GM12878 (cell line): Measurements from ENCODE around the gene GEMIN5. TPM values are rescaled to one million over a fixed set of nuclear protein-coding genes. Genes with fewer than 3 reads are reported as not detected.

ENCODE experiments used
- ATAC-seq: fragments of 200-7000 bp; cut with Tn5 transposase; 3 replicates; pipeline ENCODE4 v1.9.1; 2020; ENCODE audit warnings: mild to moderate bottlenecking, moderate library complexity
- BruUV-seq: library from RNA; stranded (reverse); fragments of 400-500 nt; replicated peaks from 2 replicates; lab custom pipeline; 2021; lab: Mats Ljungman, UMichigan
- CTCF ChIA-PET: fragments of 300-600 bp; sonication (Branson Sonifier 250); formaldehyde crosslinking; extraction: SDS; loops from one replicate; lab custom pipeline; 2021; ENCODE audit warnings: inconsistent platforms; lab: Yijun Ruan, JAX
- POLR2A ChIA-PET: fragments of 350-600 bp; formaldehyde crosslinking; extraction: SDS; loops from one replicate; lab custom pipeline; 2021; ENCODE audit warnings: inconsistent platforms; lab: Charles Lee
- RAD21 ChIA-PET: fragments of 300-600 bp; sonication (Branson Sonifier 250); formaldehyde crosslinking; loops from one replicate; lab custom pipeline; 2023; ENCODE audit warnings: antibody characterized with exemption; ENCODE audit not compliant: unreplicated experiment; lab: Charles Lee
- SMC1A ChIA-PET: fragments of 300-600 bp; sonication (Branson Sonifier 250); formaldehyde crosslinking; loops from one replicate; lab custom pipeline; 2023; ENCODE audit not compliant: unreplicated experiment, uncharacterized antibody; lab: Charles Lee
- DNase-seq: peaks from one replicate; pipeline ENCODE4 v3.0.0-alpha.2; 2011; ENCODE audit warnings: low read depth, low spot score
- FAIRE-seq: peaks from 3 replicates; lab custom pipeline; 2011; peaks lifted over from hg19 to GRCh38; lab: Jason Lieb, UNC
- H2AFZ ChIP-seq: 2 replicates; pipeline ENCODE4 v1.6.0; 2011; ENCODE audit warnings: low read depth, low read length, control low read depth; ENCODE audit not compliant: control insufficient read depth
- H3K27ac ChIP-seq: 2 replicates; pipeline ENCODE4 v1.5.1; 2011; ENCODE audit warnings: control low read depth; ENCODE audit not compliant: control insufficient read depth, insufficient read depth
- H3K27me3 ChIP-seq, 2 experiments: replicated peaks in 1 of 2; 2 replicates each; pipeline versions ENCODE4 v1.6.0 to v1.6.1; 2011; ENCODE audit warnings: low read length in 1 of 2; ENCODE audit not compliant: control insufficient read depth in 2 of 2, insufficient read depth in 2 of 2
- H3K36me3 ChIP-seq, 2 experiments: 2 replicates each; pipeline ENCODE4 v1.5.1; 2011; ENCODE audit warnings: low read length in 1 of 2; ENCODE audit not compliant: control insufficient read depth in 2 of 2, insufficient read depth in 2 of 2
- H3K4me1 ChIP-seq: 2 replicates; pipeline ENCODE4 v1.6.1; 2011; ENCODE audit warnings: mild to moderate bottlenecking, low read length, moderate library complexity, mixed read lengths; ENCODE audit not compliant: control insufficient read depth, insufficient read depth
- H3K4me2 ChIP-seq: 2 replicates; pipeline ENCODE4 v1.6.0; 2011; ENCODE audit warnings: control low read depth; ENCODE audit not compliant: control insufficient read depth, insufficient read depth
- H3K4me3 ChIP-seq: fragments of 200-600 bp; sonication (generic); 2 replicates; pipeline ENCODE4 v1.5.1; 2016
- H3K79me2 ChIP-seq: 2 replicates; pipeline ENCODE4 v1.6.0; 2011; ENCODE audit warnings: low read length; ENCODE audit not compliant: control insufficient read depth, insufficient read depth
- H3K9ac ChIP-seq: 2 replicates; pipeline ENCODE4 v1.8.0; 2011; ENCODE audit warnings: low read length, control low read depth, mixed read lengths; ENCODE audit not compliant: control insufficient read depth, insufficient read depth
- H3K9me3 ChIP-seq: replicated peaks from 3 replicates; pipeline ENCODE4 v1.5.1; 2011; ENCODE audit warnings: mild to moderate bottlenecking, low read length; ENCODE audit not compliant: control insufficient read depth, insufficient read depth
- H4K20me1 ChIP-seq: 2 replicates; pipeline ENCODE4 v1.6.0; 2011; ENCODE audit not compliant: control insufficient read depth, insufficient read depth
- CEBPZ ChIP-seq: fragments of 150-350 bp; IDR thresholded peaks from 2 replicates; pipeline ENCODE4 v1.6.1; 2016; ENCODE audit warnings: low read depth, low read length
- E4F1 ChIP-seq: fragments of 450-650 bp; IDR thresholded peaks from 2 replicates; pipeline ENCODE4 v1.6.1; 2018; ENCODE audit warnings: borderline replicate concordance, mild to moderate bottlenecking; ENCODE audit not compliant: partially characterized antibody
- FOXK2 ChIP-seq: fragments of 450-650 bp; IDR thresholded peaks from 2 replicates; pipeline ENCODE4 v1.6.1; 2017; ENCODE audit warnings: mild to moderate bottlenecking, moderate library complexity
- GABPA ChIP-seq: IDR thresholded peaks from 2 replicates; pipeline ENCODE4 v1.6.1; 2014; ENCODE audit warnings: antibody characterized with exemption, low read depth, mild to moderate bottlenecking, inconsistent platforms
- HSF1 ChIP-seq: fragments of 150-350 bp; IDR thresholded peaks from 2 replicates; pipeline ENCODE4 v1.6.1; 2014; ENCODE audit warnings: mild to moderate bottlenecking, low read depth, low read length
- MTA3 ChIP-seq: IDR thresholded peaks from 2 replicates; pipeline ENCODE4 v1.6.1; 2012; ENCODE audit warnings: low read length, inconsistent platforms, borderline replicate concordance
- NBN ChIP-seq: fragments of 450-650 bp; IDR thresholded peaks from 2 replicates; pipeline ENCODE4 v1.6.1; 2016
- NFXL1 ChIP-seq: fragments of 450-650 bp; IDR thresholded peaks from 2 replicates; pipeline ENCODE4 v1.6.1; 2017; ENCODE audit warnings: antibody characterized with exemption, mild to moderate bottlenecking, borderline replicate concordance
- RB1 ChIP-seq: fragments of 450-650 bp; formaldehyde crosslinking; IDR thresholded peaks from 2 replicates; pipeline ENCODE4 v1.6.1; 2017; ENCODE audit warnings: mild to moderate bottlenecking, borderline replicate concordance
- SMARCA5 ChIP-seq: fragments of 450-650 bp; IDR thresholded peaks from 2 replicates; pipeline ENCODE4 v1.6.1; 2017; ENCODE audit warnings: mild to moderate bottlenecking
- SPI1 ChIP-seq: IDR thresholded peaks from 2 replicates; pipeline ENCODE4 v1.6.1; 2011; ENCODE audit warnings: low read depth, mild to moderate bottlenecking, low read length, moderate library complexity, borderline replicate concordance; ENCODE audit not compliant: insufficient read depth
- SREBF2 ChIP-seq: IDR thresholded peaks from 2 replicates; pipeline ENCODE4 v1.6.1; 2012; ENCODE audit warnings: mild to moderate bottlenecking, low read length
- ZNF24 ChIP-seq: fragments of 450-650 bp; IDR thresholded peaks from 2 replicates; pipeline ENCODE4 v1.6.1; 2017; ENCODE audit warnings: antibody characterized with exemption, mild to moderate bottlenecking
- ZNF384 ChIP-seq: IDR thresholded peaks from 2 replicates; pipeline ENCODE4 v1.6.1; 2012; ENCODE audit warnings: low read depth, mild to moderate bottlenecking, low read length, improper control_type of control experiment, borderline replicate concordance
- WGBS: methylation state at CpG from one replicate; pipeline ENCODE4 v1.1.6; 2016; ENCODE audit warnings: low lambda C conversion rate; ENCODE audit not compliant: insufficient replicate concordance, insufficient coverage; ENCODE audit errors: missing lambda C conversion rate; 5-methylcytosine and 5-hydroxymethylcytosine counted together
- in situ Hi-C: fragments of 300-500 bp; cut with MboI; formaldehyde crosslinking; loops from 9 replicates; pipeline ENCODE4 v1.14.3; 2018; ENCODE audit warnings: mixed read lengths
- intact Hi-C: fragments of 100-400 bp; cut with micrococcal nuclease; formaldehyde crosslinking; loops from one replicate; pipeline ENCODE4 v1.14.2; 2022; ENCODE audit not compliant: unreplicated experiment
- polyA plus RNA-seq, 11 experiments: library from polyadenylated mRNA; depleted of rRNA in 4 of 11; unstranded in 6 of 11; stranded (reverse) in 5 of 11; fragments of >200 nt; fragmentation: Nextera tagmentation in 4 of 11; fragmentation: Illumina TruSeq in 1 of 11; extraction: Ambion mirVana in 4 of 11; extraction: Trizol in 1 of 11; gene quantifications; 1 replicate in 1 of 11; 2 replicates in 10 of 11; pipeline versions ENCODE4 v1.2.1 to v1.2.3, GENCODE V29; 2011 to 2016; ENCODE audit warnings: inconsistent platforms in 2 of 11, missing spikeins in 2 of 11, low read depth in 1 of 11
- total RNA-seq, 4 experiments: library from RNA; depleted of rRNA in 3 of 4; stranded (reverse); fragments of >200 nt in 3 of 4; fragmentation: Illumina TruSeq in 1 of 4; extraction: Trizol in 1 of 4; gene quantifications; 2 replicates each; pipeline versions ENCODE4 v1.2.1 to v1.2.3, GENCODE V29; 2013 to 2021

GEMIN5 gene
- total and polyA plus RNA-seq, 10 of the 15 experiments (the other 5 are each of a cell fraction or from before 2014, with no cell fraction given): 6.3 to 29.8 (median 23.3) TPM

- WGBS: 25% methylated on average over 5 of the region's 5 CpGs
- FAIRE-seq (no peak), ATAC-seq (no peak), DNase-seq (no peak)
- peak overlapping the region; percentile 80 for H3K9ac ChIP-seq
- no peaks in the 10 kb centered on the region for H3K27me3 ChIP-seq
- no peaks in the 10 kb centered on the region for H3K9me3 ChIP-seq
- no peak overlapping the region for H2AFZ ChIP-seq
- peaks cover 0 to 1% of the 10 kb centered on the region in 2 experiments; a peak in 3 of 4 replicates for H3K36me3 ChIP-seq
- H3K4me2 ChIP-seq: peak overlapping the region; percentile 99
- SMC1A ChIA-PET: interaction anchor here (0.7 to 1.0 kb wide), 4 partner anchors 9 to 146 kb away, joined by 3 to 5 read pairs (median 3); no protein-coding TSS in a partner anchor
- H4K20me1 ChIP-seq: no peaks in the 10 kb centered on the region; the same call in 1 of the 2 replicates
- POLR2A ChIA-PET: interaction anchor here (0.9 to 1.3 kb wide), 3 partner anchors 79 to 102 kb away, joined by 3 read pairs; no protein-coding TSS in a partner anchor
- CTCF ChIA-PET: interaction anchor here (0.8 to 1.5 kb wide), 3 partner anchors 106 to 210 kb away, joined by 3 read pairs; no protein-coding TSS in a partner anchor
- peaks cover 53% of the 10 kb centered on the region for H3K79me2 ChIP-seq
- intact Hi-C loops: loop anchor here (5.0 kb wide), 1 partner anchor 208 kb away; no protein-coding TSS in a partner anchor
- H3K27ac ChIP-seq: peak overlapping the region; percentile 91
- no TSS peak for BruUV-seq
- peak overlapping the region; percentile 97 for H3K4me3 ChIP-seq
- RAD21 ChIA-PET: no interaction called here
- in situ Hi-C loops: loop anchor here (5.0 kb wide), 1 partner anchor 108 kb away; no protein-coding TSS in a partner anchor
- peaks cover 17% of the 10 kb centered on the region for H3K4me1 ChIP-seq
- no peak for TF ChIP-seq NBN
- TF ChIP-seq ZNF24: no peak
- TF ChIP-seq FOXK2: no peak
- TF ChIP-seq ZNF384: no peak
- TF ChIP-seq HSF1: no peak
- TF ChIP-seq SPI1: no peak
- TF ChIP-seq SREBF2: no peak
- no peak for TF ChIP-seq GABPA
- TF ChIP-seq SMARCA5: no peak
- TF ChIP-seq MTA3: no peak
- no peak for TF ChIP-seq E4F1
- TF ChIP-seq NFXL1: no peak
- TF ChIP-seq CEBPZ: no peak
- no peak for TF ChIP-seq RB1
Observed at GRCh38 chr5:154860123-154860522, 77.9 kb downstream of the GEMIN5 start.
